ENCODE data around the gene SDHAF1.

GRCh38 chr19:35975608-35976214 is 19.3 kb upstream of the SDHAF1 start:
- no peak for TF ChIP-seq CTCF (IDR thresholded peaks at IDR 0.05)
- TF ChIP-seq POLR2A (IDR thresholded peaks at IDR 0.05), result no peak
- TF ChIP-seq POLR2AphosphoS5 (IDR thresholded peaks at IDR 0.05), result no peak

Data from prostate gland (tissue), 2 donors.